Ovary (tissue), 9 donors: ENCODE measurements around the gene IL36B. TPM values are rescaled to one million over a fixed set of nuclear protein-coding genes. Genes with fewer than 3 reads are reported as not detected.

ENCODE experiments used
- DNase-seq, 5 donors: peaks; one replicate each; pipeline ENCODE4 v3.0.0-alpha.2; 2019 to 2020
- H3K27ac ChIP-seq, 2 donors: fragments of 200-600 bp; one replicate each; pipeline versions ENCODE4 v1.5.1 to v1.8.0; 2019 to 2022
- H3K27me3 ChIP-seq: fragments of 200-600 bp; one replicate; pipeline ENCODE4 v1.8.0; 2022
- H3K36me3 ChIP-seq: fragments of 200-600 bp; sonication (generic); one replicate; pipeline ENCODE4 v1.5.1; 2019
- H3K4me1 ChIP-seq: one replicate; pipeline ENCODE4 v1.8.1; 2013; ENCODE audit warnings: mild to moderate bottlenecking, moderate library complexity; ENCODE audit not compliant: insufficient read depth
- H3K4me3 ChIP-seq: fragments of 200-600 bp; sonication (generic); one replicate; pipeline ENCODE4 v1.5.1; 2017
- H3K9me3 ChIP-seq, 2 donors: fragments of 200-600 bp in 1 of 2; sonication (generic) in 1 of 2; one replicate each; pipeline versions ENCODE4 v1.5.1 to v1.8.1; 2013 to 2019; ENCODE audit warnings: mild to moderate bottlenecking in 1 of 2, moderate library complexity in 1 of 2
- CTCF ChIP-seq, 3 donors: fragments of 450-650 bp in 2 of 3; fragments of 200-600 bp in 1 of 3; IDR thresholded peaks; one replicate each; pipeline versions ENCODE4 v1.5.1 to v1.8.0; 2016 to 2022; ENCODE audit warnings: antibody characterized with exemption in 3 of 3, mild to moderate bottlenecking in 1 of 3
- EP300 ChIP-seq: sonication (generic); formaldehyde crosslinking; IDR thresholded peaks from one replicate; pipeline ENCODE4 v1.6.1; 2017; ENCODE audit warnings: antibody characterized with exemption
- POLR2A ChIP-seq: fragments of 450-650 bp; IDR thresholded peaks from one replicate; pipeline ENCODE4 v1.6.1; 2017; ENCODE audit warnings: antibody characterized with exemption, mild to moderate bottlenecking, moderate library complexity
- WGBS, 3 donors: extraction: QIAGEN DNeasy Blood & Tissue Kit in 1 of 3; methylation state at CpG; one replicate each; pipeline versions ENCODE4 v1.1.5 to v1.1.7; 2013 to 2017; 5-methylcytosine and 5-hydroxymethylcytosine counted together
- intact Hi-C, 4 donors: fragments of 100-400 bp; cut with DNase I; formaldehyde crosslinking; loops; one replicate each; pipeline versions ENCODE4 v1.11.0 to v1.15.1; 2022 to 2023
- polyA plus RNA-seq, 2 donors: library from polyadenylated mRNA; stranded (reverse); fragments of 200-250 nt in 1 of 2; fragments of 350-450 nt in 1 of 2; fragmentation: Illumina TruSeq in 1 of 2; extraction: RNeasy Lipid Tissue Mini Kit (QIAGEN cat#74804) in 1 of 2; gene quantifications; one replicate each; pipeline ENCODE4 v1.2.3, GENCODE V29; 2013 to 2014
- total RNA-seq, 7 donors: library from RNA; depleted of rRNA in 2 of 7; stranded (reverse); fragments of >200 nt in 2 of 7; fragmentation: NEBNext Ultra II Directional in 3 of 7; extraction: Animal tissue kit (Norgen Biotek cat#: 25700) in 3 of 7; gene quantifications; one replicate each; pipeline versions ENCODE4 v1.1.0 to v1.2.4, GENCODE V29; 2016 to 2023
- donor health status: DM: no; HTN: no; CAD: no; lungs with moderate emphysema.
- donor health status: DM: no; HTN: no; CAD: no.
- donor health status: Bipolar disorder and iron deficiency.
- donor health status: DM: yes; HTN: yes; CAD: no.
- donor health status: DM: no; HTN: no; CAD: no.
- donor health status: DM: yes; HTN: yes; CAD: no.

Gene IL36B
- total and polyA plus RNA-seq, 9 donors = not detected

- TF ChIP-seq CTCF (IDR thresholded peaks at IDR 0.05) (no peak), EP300 (no peak), POLR2A (no peak)
- Histone ChIP-seq H3K27ac (no peak overlapping the region), H3K4me1 (no peaks in the 10 kb centered on the region), H3K27me3 (no peaks in the 10 kb centered on the region), H3K9me3 (no peaks in the 10 kb centered on the region), H3K4me3 (no peak overlapping the region), H3K36me3 (no peaks in the 10 kb centered on the region)
- intact Hi-C loops = no loop called here
- DNase-seq = no peak
Measured at GRCh38 chr2:113088213-113088992, 35.7 kb upstream of the IL36B start.

DNA sequence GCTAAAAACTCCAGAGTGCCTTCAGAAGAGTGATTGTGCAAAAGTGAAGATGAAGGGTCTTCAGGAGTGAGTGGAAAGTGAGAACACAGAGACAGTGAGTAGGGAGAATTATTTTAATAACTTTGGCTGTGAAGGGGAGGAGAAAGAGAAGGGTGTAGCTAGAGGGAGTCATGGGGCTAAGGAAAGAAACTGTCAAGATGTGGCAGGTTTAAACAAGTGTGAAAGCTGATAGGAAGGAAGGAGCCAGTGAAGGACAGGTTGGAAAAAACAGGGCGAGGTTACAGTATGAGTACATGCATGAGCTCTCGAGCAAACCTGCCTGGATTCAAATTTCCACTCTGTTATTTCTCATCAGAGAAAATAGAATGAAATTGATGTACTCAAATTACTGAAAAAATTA, 32.9 kb upstream of the IL36B start:
- 59 to 63% (median 62%) methylated on average over 2 of the region's 2 CpGs for WGBS, 3 donors
- H3K27me3 ChIP-seq = no peaks in the 10 kb centered on the region
- H3K27ac ChIP-seq = no peak overlapping the region
- DNase-seq = no peak
- no peaks in the 10 kb centered on the region for H3K36me3 ChIP-seq
- no peaks in the 10 kb centered on the region for H3K9me3 ChIP-seq
- H3K4me3 ChIP-seq = no peak overlapping the region
- intact Hi-C loops = no loop called here
- H3K4me1 ChIP-seq = no peaks in the 10 kb centered on the region
- no peak for TF ChIP-seq CTCF (IDR thresholded peaks at IDR 0.05)
- TF ChIP-seq EP300 = no peak
- TF ChIP-seq POLR2A = no peak

GRCh38 chr2:113084249-113085000, 31.8 kb upstream of the IL36B start:
- H3K36me3 ChIP-seq = no peaks in the 10 kb centered on the region
- no peak overlapping the region for H3K27ac ChIP-seq
- H3K4me1 ChIP-seq = no peaks in the 10 kb centered on the region
- no peaks in the 10 kb centered on the region for H3K9me3 ChIP-seq
- no peak for DNase-seq
- TF ChIP-seq CTCF (IDR thresholded peaks at IDR 0.05) (no peak), EP300 (no peak), POLR2A (no peak)
- H3K4me3 ChIP-seq = no peak overlapping the region
- H3K27me3 ChIP-seq = no peaks in the 10 kb centered on the region
- WGBS, 3 donors = 54 to 72% (median 60%) methylated on average over 5 of the region's 5 CpGs
- intact Hi-C loops = no loop called here

- Histone ChIP-seq H3K27ac (no peak overlapping the region), H3K9me3 (no peaks in the 10 kb centered on the region), H3K27me3 (no peaks in the 10 kb centered on the region), H3K4me1 (no peaks in the 10 kb centered on the region), H3K4me3 (no peak overlapping the region), H3K36me3 (no peaks in the 10 kb centered on the region)
- TF ChIP-seq EP300 (no peak), CTCF (IDR thresholded peaks at IDR 0.05) (no peak), POLR2A (no peak)
- intact Hi-C loops = no loop called here
- 70 to 85% (median 73%) methylated on average over 8 of the region's 8 CpGs for WGBS, 3 donors
- no peak for DNase-seq
Measured at GRCh38 chr2:113083296-113083695, 30.6 kb upstream of the IL36B start.
